ENCODE measurements around the gene SLC29A1. TPM values are rescaled to one million over a fixed set of nuclear protein-coding genes. Genes with fewer than 3 reads are reported as not detected.
"Not testable (repeated sequence)": the region's sequence is repeated elsewhere in the genome, so short reads cannot be mapped to it uniquely, and the experiment has no call there.

Gene SLC29A1
- total and polyA plus RNA-seq, 2 of the 8 experiments (the other 6 are each of a cell fraction or from before 2014, with no cell fraction given) = 187 to 558 TPM

GRCh38 chr6:44196351-44196750 is 27.0 kb upstream of the SLC29A1 start:
- 85% methylated on average over 11 of the region's 11 CpGs; no CpG with 5 or more reads in 1 of the 2 experiments for WGBS, 2 experiments (ENCODE audit: extremely low coverage in 1 of 2, insufficient coverage in 1 of 2, insufficient read length in 1 of 2, insufficient replicate concordance in 2 of 2, low coverage in 1 of 2, low lambda C conversion rate in 2 of 2, missing lambda C conversion rate in 1 of 2)
- not testable (repeated sequence) for H4K20me1 ChIP-seq (replicated peaks in 1 of 2; ENCODE audit: control insufficient read depth in 1 of 2, insufficient read depth in 2 of 2, low read length in 2 of 2); H3K23me2 ChIP-seq (ENCODE audit: low read depth, low read length); H3K56ac ChIP-seq (replicated peaks; ENCODE audit: insufficient read length, low read depth, low read length); H3K4me2 ChIP-seq (ENCODE audit: insufficient read depth in 1 of 2, low read depth in 2 of 2, low read length in 2 of 2); H2AK5ac ChIP-seq (ENCODE audit: low read depth, low read length); FAIRE-seq; H3K27me3 ChIP-seq (replicated peaks in 1 of 4; ENCODE audit: control insufficient read depth in 3 of 4, extremely low read depth in 1 of 4, insufficient read depth in 3 of 4, low read length in 3 of 4); H3K9me3 ChIP-seq (ENCODE audit: insufficient read depth in 2 of 2, low read depth in 1 of 2, low read length in 1 of 2); H4K5ac ChIP-seq (ENCODE audit: insufficient read length, low read depth, low read length); H2BK12ac ChIP-seq (ENCODE audit: low read depth, low read length); H3K23ac ChIP-seq (ENCODE audit: insufficient read length); H2BK5ac ChIP-seq (ENCODE audit: low read depth, low read length); H3K36me3 ChIP-seq (ENCODE audit: control insufficient read depth in 2 of 4, insufficient read depth in 4 of 4, low read length in 3 of 4); H3K9ac ChIP-seq (replicated peaks in 1 of 4; ENCODE audit: extremely low read depth in 1 of 4, low read depth in 3 of 4, low read length in 3 of 4); H2BK20ac ChIP-seq (ENCODE audit: low read length); H2AFZ ChIP-seq (ENCODE audit: low read length); H3K27ac ChIP-seq (ENCODE audit: low read depth, low read length); H4K8ac ChIP-seq (ENCODE audit: extremely low read depth, insufficient read depth, low read length); H3K79me1 ChIP-seq (ENCODE audit: low read depth, low read length); H2BK15ac ChIP-seq (ENCODE audit: low read length); H3K79me2 ChIP-seq (ENCODE audit: control insufficient read depth in 1 of 2, insufficient read depth in 2 of 2, low read length in 2 of 2); DNase-seq (ENCODE audit: low read depth in 1 of 2, low spot score in 2 of 2); H2BK120ac ChIP-seq (replicated peaks; ENCODE audit: low read depth, low read length); H3K4me3 ChIP-seq (ENCODE audit: extremely low read depth in 1 of 4, insufficient read depth in 2 of 4, low read depth in 3 of 4, low read length in 4 of 4); H3K14ac ChIP-seq (ENCODE audit: insufficient read length); H4K91ac ChIP-seq (replicated peaks; ENCODE audit: insufficient read length, low read length); H3K18ac ChIP-seq (ENCODE audit: extremely low read depth, low read length); H3K4ac ChIP-seq (replicated peaks; ENCODE audit: insufficient read length, low read depth, low read length)
- peaks cover 4 to 16% (median 10%) of the 10 kb centered on the region in 4 experiments for H3K4me1 ChIP-seq (replicated peaks in 1 of 4; ENCODE audit: control insufficient read depth in 3 of 4, insufficient read depth in 4 of 4, low read length in 3 of 4)
- ChIA-PET POLR2A (ENCODE audit: partially characterized antibody) (interaction anchor here (1.7 kb wide), 1 partner anchor 51 kb away, joined by 7 read pairs; no protein-coding TSS in a partner anchor), CTCF (ENCODE audit: partially characterized antibody) (interaction anchor here (0.6 to 2.0 kb wide), 7 partner anchors 9 to 109 kb away, joined by 3 to 7 read pairs (median 3); no protein-coding TSS in a partner anchor)
